Measurements from ENCODE around the gene GRK6.

The GRK6 gene

DNA sequence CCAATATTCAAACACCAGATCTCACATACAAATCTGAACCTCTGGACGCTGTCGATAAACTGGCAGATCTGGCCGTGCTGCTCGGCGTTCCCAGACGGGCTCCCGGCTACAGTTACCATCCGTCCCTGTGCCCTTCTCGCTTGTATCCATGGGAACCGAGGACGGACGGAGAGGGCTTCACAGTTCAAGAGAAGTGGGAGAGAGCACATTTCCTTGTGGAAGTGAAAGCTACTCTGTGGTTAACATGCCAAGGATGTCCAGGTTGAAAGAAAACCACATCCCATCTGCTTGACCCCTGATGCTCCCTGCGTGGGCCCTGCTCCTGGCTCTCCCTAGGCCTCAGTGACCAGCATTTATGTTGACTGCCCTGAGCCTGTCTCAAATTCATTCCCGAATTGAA lies 53.3 kb downstream of the GRK6 start (continued):
- TF ChIP-seq, protein P1, sequence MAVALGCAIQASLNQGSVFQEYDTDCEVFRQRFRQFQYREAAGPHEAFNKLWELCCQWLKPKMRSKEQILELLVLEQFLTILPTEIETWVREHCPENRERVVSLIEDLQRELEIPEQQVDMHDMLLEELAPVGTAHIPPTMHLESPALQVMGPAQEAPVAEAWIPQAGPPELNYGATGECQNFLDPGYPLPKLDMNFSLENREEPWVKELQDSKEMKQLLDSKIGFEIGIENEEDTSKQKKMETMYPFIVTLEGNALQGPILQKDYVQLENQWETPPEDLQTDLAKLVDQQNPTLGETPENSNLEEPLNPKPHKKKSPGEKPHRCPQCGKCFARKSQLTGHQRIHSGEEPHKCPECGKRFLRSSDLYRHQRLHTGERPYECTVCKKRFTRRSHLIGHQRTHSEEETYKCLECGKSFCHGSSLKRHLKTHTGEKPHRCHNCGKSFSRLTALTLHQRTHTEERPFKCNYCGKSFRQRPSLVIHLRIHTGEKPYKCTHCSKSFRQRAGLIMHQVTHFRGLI (tag by site-specific recombination; IDR thresholded peaks at IDR 0.05) = no peak
- TF ChIP-seq, protein P2, sequence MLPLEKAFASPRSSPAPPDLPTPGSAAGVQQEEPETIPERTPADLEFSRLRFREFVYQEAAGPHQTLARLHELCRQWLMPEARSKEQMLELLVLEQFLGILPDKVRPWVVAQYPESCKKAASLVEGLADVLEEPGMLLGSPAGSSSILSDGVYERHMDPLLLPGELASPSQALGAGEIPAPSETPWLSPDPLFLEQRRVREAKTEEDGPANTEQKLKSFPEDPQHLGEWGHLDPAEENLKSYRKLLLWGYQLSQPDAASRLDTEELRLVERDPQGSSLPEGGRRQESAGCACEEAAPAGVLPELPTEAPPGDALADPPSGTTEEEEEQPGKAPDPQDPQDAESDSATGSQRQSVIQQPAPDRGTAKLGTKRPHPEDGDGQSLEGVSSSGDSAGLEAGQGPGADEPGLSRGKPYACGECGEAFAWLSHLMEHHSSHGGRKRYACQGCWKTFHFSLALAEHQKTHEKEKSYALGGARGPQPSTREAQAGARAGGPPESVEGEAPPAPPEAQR (tag by site-specific recombination; IDR thresholded peaks at IDR 0.05) = no peak
- TF ChIP-seq, protein P3, sequence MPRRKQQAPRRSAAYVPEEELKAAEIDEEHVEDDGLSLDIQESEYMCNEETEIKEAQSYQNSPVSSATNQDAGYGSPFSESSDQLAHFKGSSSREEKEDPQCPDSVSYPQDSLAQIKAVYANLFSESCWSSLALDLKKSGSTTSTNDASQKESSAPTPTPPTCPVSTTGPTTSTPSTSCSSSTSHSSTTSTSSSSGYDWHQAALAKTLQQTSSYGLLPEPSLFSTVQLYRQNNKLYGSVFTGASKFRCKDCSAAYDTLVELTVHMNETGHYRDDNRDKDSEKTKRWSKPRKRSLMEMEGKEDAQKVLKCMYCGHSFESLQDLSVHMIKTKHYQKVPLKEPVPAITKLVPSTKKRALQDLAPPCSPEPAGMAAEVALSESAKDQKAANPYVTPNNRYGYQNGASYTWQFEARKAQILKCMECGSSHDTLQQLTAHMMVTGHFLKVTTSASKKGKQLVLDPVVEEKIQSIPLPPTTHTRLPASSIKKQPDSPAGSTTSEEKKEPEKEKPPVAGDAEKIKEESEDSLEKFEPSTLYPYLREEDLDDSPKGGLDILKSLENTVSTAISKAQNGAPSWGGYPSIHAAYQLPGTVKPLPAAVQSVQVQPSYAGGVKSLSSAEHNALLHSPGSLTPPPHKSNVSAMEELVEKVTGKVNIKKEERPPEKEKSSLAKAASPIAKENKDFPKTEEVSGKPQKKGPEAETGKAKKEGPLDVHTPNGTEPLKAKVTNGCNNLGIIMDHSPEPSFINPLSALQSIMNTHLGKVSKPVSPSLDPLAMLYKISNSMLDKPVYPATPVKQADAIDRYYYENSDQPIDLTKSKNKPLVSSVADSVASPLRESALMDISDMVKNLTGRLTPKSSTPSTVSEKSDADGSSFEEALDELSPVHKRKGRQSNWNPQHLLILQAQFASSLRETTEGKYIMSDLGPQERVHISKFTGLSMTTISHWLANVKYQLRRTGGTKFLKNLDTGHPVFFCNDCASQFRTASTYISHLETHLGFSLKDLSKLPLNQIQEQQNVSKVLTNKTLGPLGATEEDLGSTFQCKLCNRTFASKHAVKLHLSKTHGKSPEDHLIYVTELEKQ (tag by site-specific recombination; IDR thresholded peaks at IDR 0.05; ENCODE audit: borderline replicate concordance) = no peak
- TF ChIP-seq ZNF184 (tag by site-specific recombination; IDR thresholded peaks at IDR 0.05) (no peak), ZNF624 (tag by site-specific recombination; IDR thresholded peaks at IDR 0.05) (no peak), ZNF513 (tag by site-specific recombination; IDR thresholded peaks at IDR 0.05) (no peak), ZNF16 (tag by site-specific recombination; IDR thresholded peaks at IDR 0.05; ENCODE audit: low read depth) (no peak)

- CTCF ChIA-PET = interaction anchor here (0.8 kb wide), 1 partner anchor 11 kb away, joined by 4 read pairs; no protein-coding TSS in a partner anchor
- no peak overlapping the region for H3K27ac ChIP-seq (ENCODE audit: extremely low read depth, low read depth, low read length)
- H3K4me3 ChIP-seq (ENCODE audit: low read depth, low read length) = no peak overlapping the region
- POLR2A ChIA-PET = interaction anchor here (0.7 to 8.1 kb wide), 2 partner anchors 12 to 48 kb away, joined by 3 to 106 read pairs; partner anchors contain the start of gene PDLIM7
- H3K4me1 ChIP-seq (ENCODE audit: control insufficient read depth, insufficient read depth, low read length) = no peaks in the 10 kb centered on the region
- H3K9me3 ChIP-seq (ENCODE audit: control insufficient read depth, insufficient read depth, low read depth, low read length) = no peaks in the 10 kb centered on the region
- TF ChIP-seq, protein P4, sequence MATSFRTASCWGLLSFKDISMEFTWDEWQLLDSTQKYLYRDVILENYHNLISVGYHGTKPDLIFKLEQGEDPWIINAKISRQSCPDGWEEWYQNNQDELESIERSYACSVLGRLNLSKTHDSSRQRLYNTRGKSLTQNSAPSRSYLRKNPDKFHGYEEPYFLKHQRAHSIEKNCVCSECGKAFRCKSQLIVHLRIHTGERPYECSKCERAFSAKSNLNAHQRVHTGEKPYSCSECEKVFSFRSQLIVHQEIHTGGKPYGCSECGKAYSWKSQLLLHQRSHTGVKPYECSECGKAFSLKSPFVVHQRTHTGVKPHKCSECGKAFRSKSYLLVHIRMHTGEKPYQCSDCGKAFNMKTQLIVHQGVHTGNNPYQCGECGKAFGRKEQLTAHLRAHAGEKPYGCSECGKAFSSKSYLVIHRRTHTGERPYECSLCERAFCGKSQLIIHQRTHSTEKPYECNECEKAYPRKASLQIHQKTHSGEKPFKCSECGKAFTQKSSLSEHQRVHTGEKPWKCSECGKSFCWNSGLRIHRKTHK (tag by site-specific recombination; IDR thresholded peaks at IDR 0.05) = no peak
- TF ChIP-seq ZNF239 (tag by site-specific recombination; IDR thresholded peaks at IDR 0.05) (no peak), ZNF510 (tag by site-specific recombination; IDR thresholded peaks at IDR 0.05; ENCODE audit: insufficient replicate concordance) (no peak), ZNF426 (tag by site-specific recombination; IDR thresholded peaks at IDR 0.05) (no peak), ZNF621 (tag by site-specific recombination; IDR thresholded peaks at IDR 0.05) (no peak), SP7 (tag by site-specific recombination; IDR thresholded peaks at IDR 0.05) (no peak), ZNF350 (tag by site-specific recombination; IDR thresholded peaks at IDR 0.05) (no peak), ZNF837 (tag by site-specific recombination; IDR thresholded peaks at IDR 0.05) (no peak)
- TF ChIP-seq, protein P5, sequence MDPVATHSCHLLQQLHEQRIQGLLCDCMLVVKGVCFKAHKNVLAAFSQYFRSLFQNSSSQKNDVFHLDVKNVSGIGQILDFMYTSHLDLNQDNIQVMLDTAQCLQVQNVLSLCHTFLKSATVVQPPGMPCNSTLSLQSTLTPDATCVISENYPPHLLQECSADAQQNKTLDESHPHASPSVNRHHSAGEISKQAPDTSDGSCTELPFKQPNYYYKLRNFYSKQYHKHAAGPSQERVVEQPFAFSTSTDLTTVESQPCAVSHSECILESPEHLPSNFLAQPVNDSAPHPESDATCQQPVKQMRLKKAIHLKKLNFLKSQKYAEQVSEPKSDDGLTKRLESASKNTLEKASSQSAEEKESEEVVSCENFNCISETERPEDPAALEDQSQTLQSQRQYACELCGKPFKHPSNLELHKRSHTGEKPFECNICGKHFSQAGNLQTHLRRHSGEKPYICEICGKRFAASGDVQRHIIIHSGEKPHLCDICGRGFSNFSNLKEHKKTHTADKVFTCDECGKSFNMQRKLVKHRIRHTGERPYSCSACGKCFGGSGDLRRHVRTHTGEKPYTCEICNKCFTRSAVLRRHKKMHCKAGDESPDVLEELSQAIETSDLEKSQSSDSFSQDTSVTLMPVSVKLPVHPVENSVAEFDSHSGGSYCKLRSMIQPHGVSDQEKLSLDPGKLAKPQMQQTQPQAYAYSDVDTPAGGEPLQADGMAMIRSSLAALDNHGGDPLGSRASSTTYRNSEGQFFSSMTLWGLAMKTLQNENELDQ (tag by site-specific recombination; IDR thresholded peaks at IDR 0.05; ENCODE audit: low read depth) = no peak
- TF ChIP-seq, protein P6, sequence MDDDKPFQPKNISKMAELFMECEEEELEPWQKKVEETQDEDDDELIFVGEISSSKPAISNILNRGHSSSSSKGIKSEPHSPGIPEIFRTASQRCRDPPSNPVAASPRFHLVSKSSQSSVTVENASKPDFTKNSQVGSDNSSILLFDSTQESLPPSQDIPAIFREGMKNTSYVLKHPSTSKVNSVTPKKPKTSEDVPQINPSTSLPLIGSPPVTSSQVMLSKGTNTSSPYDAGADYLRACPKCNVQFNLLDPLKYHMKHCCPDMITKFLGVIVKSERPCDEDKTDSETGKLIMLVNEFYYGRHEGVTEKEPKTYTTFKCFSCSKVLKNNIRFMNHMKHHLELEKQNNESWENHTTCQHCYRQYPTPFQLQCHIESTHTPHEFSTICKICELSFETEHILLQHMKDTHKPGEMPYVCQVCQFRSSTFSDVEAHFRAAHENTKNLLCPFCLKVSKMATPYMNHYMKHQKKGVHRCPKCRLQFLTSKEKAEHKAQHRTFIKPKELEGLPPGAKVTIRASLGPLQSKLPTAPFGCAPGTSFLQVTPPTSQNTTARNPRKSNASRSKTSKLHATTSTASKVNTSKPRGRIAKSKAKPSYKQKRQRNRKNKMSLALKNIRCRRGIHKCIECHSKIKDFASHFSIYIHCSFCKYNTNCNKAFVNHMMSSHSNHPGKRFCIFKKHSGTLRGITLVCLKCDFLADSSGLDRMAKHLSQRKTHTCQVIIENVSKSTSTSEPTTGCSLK (tag by site-specific recombination; IDR thresholded peaks at IDR 0.05) = no peak
- TF ChIP-seq, protein P3 (tag by site-specific recombination; IDR thresholded peaks at IDR 0.05; ENCODE audit: borderline replicate concordance) = no peak
- peaks cover 7 to 44% of the 10 kb centered on the region in 2 experiments; a peak in 2 of 3 replicates for H3K36me3 ChIP-seq (ENCODE audit: control insufficient read depth in 2 of 2, insufficient read depth in 1 of 2, low read length in 2 of 2)
These were observed 55.9 kb downstream of the GRK6 start for GRCh38 chr5:177482359-177482795.
